Activated B cell treated with CpG ODN at 0.5 μM for 24 hours (primary cell): ENCODE data around the gene CHCHD3. TPM values are rescaled to one million over a fixed set of nuclear protein-coding genes. Genes with fewer than 3 reads are reported as not detected.

Source experiments
- ATAC-seq: fragments of 200-7000 bp; cut with Tn5 transposase; one replicate; pipeline ENCODE4 v1.10.0; 2021; ENCODE audit warnings: low read depth, mild to moderate bottlenecking, moderate library complexity
- CTCF ChIA-PET: fragments of 350-600 bp; sonication (Branson Sonifier 250); formaldehyde crosslinking; loops from one replicate; lab custom pipeline; 2021; ENCODE audit warnings: antibody characterized with exemption; lab: Charles Lee
- POLR2A ChIA-PET: fragments of 350-600 bp; sonication (Branson Sonifier 250); formaldehyde crosslinking; loops from one replicate; lab custom pipeline; 2021; ENCODE audit warnings: antibody characterized with exemption; lab: Charles Lee
- DNase-seq: peaks from one replicate; pipeline ENCODE4 v3.0.0; 2022
- H3K27ac Mint-ChIP-seq: one replicate; pipeline ENCODE4 v1.8.0; 2020; ENCODE audit warnings: mixed read lengths
- H3K27me3 Mint-ChIP-seq: one replicate; pipeline ENCODE4 v1.8.0; 2021; ENCODE audit warnings: mixed read lengths
- H3K36me3 Mint-ChIP-seq: one replicate; pipeline ENCODE4 v1.8.0; 2021; ENCODE audit warnings: low read depth, mixed read lengths
- H3K4me1 Mint-ChIP-seq: one replicate; pipeline ENCODE4 v1.8.0; 2021; ENCODE audit warnings: mixed read lengths
- H3K4me3 Mint-ChIP-seq: one replicate; pipeline ENCODE4 v1.8.0; 2020; ENCODE audit warnings: mild to moderate bottlenecking, mixed read lengths
- H3K9me3 Mint-ChIP-seq: one replicate; pipeline ENCODE4 v1.8.0; 2020; ENCODE audit warnings: mixed read lengths
- CTCF ChIP-seq: fragments of 200-600 bp; IDR thresholded peaks from one replicate; pipeline ENCODE4 v1.8.0; 2022; ENCODE audit warnings: antibody characterized with exemption, mild to moderate bottlenecking
- intact Hi-C: fragments of 100-400 bp; cut with micrococcal nuclease; formaldehyde crosslinking; loops from one replicate; pipeline ENCODE4 v1.15.1; 2024
- total RNA-seq: library from RNA; stranded (reverse); gene quantifications from 2 replicates; pipeline ENCODE4 v1.2.3, GENCODE V29; 2022

Gene CHCHD3
- total RNA-seq, 1 donor from 2014 or later = 53.6 TPM

DNA sequence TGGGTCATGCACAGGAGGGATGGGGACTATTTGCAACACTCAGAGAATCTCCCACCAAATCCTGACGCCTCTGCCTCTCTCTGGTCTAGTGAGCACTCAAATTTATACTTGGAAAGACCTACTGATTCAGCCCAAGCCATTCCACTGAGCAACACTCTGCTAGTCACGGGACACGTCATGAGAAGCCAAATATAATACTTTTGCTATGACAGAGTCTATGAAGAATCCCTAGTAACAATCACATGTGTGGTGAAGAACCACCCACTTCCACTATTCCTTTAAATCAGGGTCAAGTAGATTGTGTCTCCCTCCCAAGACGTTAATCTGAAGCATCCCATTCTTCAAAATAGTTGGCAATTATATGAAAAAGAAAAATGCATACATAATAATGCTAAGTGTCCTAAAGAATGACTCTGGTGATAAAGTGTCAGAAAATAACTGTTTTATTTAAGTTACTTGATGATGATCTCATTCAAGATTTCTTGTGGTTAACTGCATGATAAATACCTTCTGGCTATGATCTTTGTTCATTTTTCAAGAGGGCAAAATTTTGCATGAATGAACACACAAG lies 28.5 kb downstream of the CHCHD3 start:
- H3K4me1 Mint-ChIP-seq = peaks cover 35% of the 10 kb centered on the region
- no peaks in the 10 kb centered on the region for H3K9me3 Mint-ChIP-seq

GRCh38 chr7:133052826-133053225 lies 29.1 kb downstream of the CHCHD3 start:
- ChIA-PET POLR2A (no interaction called here), CTCF (interaction anchor here (0.7 kb wide), 1 partner anchor 344 kb away, joined by 3 read pairs; no protein-coding TSS in a partner anchor)
- ATAC-seq (no peak), DNase-seq (no peak)
- H3K36me3 Mint-ChIP-seq = peaks cover 11% of the 10 kb centered on the region
- H3K27ac Mint-ChIP-seq = no peak overlapping the region
- H3K27me3 Mint-ChIP-seq = no peaks in the 10 kb centered on the region
- no peak for TF ChIP-seq CTCF
- H3K4me3 Mint-ChIP-seq = no peak overlapping the region
- intact Hi-C loops = no loop called here
- peaks cover 34% of the 10 kb centered on the region for H3K4me1 Mint-ChIP-seq
- no peaks in the 10 kb centered on the region for H3K9me3 Mint-ChIP-seq

More for the DNA sequence above, 28.5 kb downstream of the CHCHD3 start:
- no peak for TF ChIP-seq CTCF
- DNase-seq (no peak), ATAC-seq (no peak)
- intact Hi-C loops = no loop called here
- ChIA-PET CTCF (no interaction called here), POLR2A (no interaction called here)
- H3K27ac Mint-ChIP-seq = no peak overlapping the region
- no peaks in the 10 kb centered on the region for H3K27me3 Mint-ChIP-seq
- no peak overlapping the region for H3K4me3 Mint-ChIP-seq
- H3K36me3 Mint-ChIP-seq = peaks cover 7% of the 10 kb centered on the region

GRCh38 chr7:133052401-133052756 lies 29.5 kb downstream of the CHCHD3 start:
- CTCF ChIA-PET = interaction anchor here (0.7 kb wide), 1 partner anchor 345 kb away, joined by 3 read pairs; no protein-coding TSS in a partner anchor

DNA sequence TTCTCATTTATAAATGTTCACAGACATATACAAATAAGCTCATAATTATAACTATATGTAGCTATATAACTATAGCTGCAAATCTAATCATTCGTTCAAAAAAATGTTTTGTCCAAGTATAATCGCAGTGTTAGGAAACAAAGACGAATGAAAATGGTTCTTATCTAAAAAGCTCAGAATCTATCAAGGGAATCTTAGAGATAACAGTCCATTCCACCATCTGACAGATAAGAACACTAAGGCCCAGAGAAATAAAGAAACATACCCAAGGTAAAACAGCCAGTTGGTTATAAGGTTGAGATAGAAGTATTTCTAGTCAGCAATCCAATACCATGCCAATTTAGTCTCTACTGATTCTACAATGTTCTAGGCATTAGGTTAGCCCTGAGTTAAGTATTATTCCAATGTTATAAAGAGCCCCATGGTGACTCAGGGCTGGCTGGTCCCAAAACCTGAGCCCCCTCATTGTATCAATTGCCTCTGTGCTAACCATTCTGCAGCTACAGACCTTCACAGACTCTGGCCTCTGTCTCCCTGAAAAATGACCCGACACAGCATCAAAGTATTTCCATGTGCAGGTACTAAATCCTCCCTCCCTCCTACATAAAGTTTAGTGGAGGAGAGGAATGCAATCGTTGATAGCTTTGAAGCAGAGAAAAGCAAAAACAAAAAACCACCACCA lies 30.0 kb downstream of the CHCHD3 start:
- no peak for TF ChIP-seq CTCF
- DNase-seq (no peak), ATAC-seq (no peak)
- Mint-ChIP-seq H3K36me3 (peaks cover 19% of the 10 kb centered on the region), H3K4me1 (peaks cover 27% of the 10 kb centered on the region), H3K9me3 (no peaks in the 10 kb centered on the region), H3K27ac (no peak overlapping the region), H3K4me3 (no peak overlapping the region), H3K27me3 (no peaks in the 10 kb centered on the region)
- POLR2A ChIA-PET = no interaction called here
- intact Hi-C loops = no loop called here
- CTCF ChIA-PET = interaction anchor here (0.7 kb wide), 1 partner anchor 345 kb away, joined by 3 read pairs; no protein-coding TSS in a partner anchor

More at GRCh38 chr7:133052401-133052756, 29.5 kb downstream of the CHCHD3 start:
- intact Hi-C loops = no loop called here
- POLR2A ChIA-PET = no interaction called here
- ATAC-seq = no peak
- no peak for TF ChIP-seq CTCF
- no peak overlapping the region for H3K4me3 Mint-ChIP-seq
- H3K36me3 Mint-ChIP-seq = peaks cover 14% of the 10 kb centered on the region
- peaks cover 32% of the 10 kb centered on the region for H3K4me1 Mint-ChIP-seq
- H3K9me3 Mint-ChIP-seq = no peaks in the 10 kb centered on the region
- H3K27ac Mint-ChIP-seq = no peak overlapping the region
- H3K27me3 Mint-ChIP-seq = no peaks in the 10 kb centered on the region
- no peak for DNase-seq

- H3K36me3 Mint-ChIP-seq = peaks cover 22% of the 10 kb centered on the region
- intact Hi-C loops = no loop called here
- POLR2A ChIA-PET = no interaction called here
- no peaks in the 10 kb centered on the region for H3K27me3 Mint-ChIP-seq
- ATAC-seq (no peak), DNase-seq (no peak)
- H3K9me3 Mint-ChIP-seq = no peaks in the 10 kb centered on the region
- H3K4me3 Mint-ChIP-seq = no peak overlapping the region
- CTCF ChIA-PET = no interaction called here
- no peak for TF ChIP-seq CTCF
- H3K4me1 Mint-ChIP-seq = peaks cover 25% of the 10 kb centered on the region
- no peak overlapping the region for H3K27ac Mint-ChIP-seq
Observed at GRCh38 chr7:133051066-133051465, 30.8 kb downstream of the CHCHD3 start.
